H9 (cell line): Measurements from ENCODE around the gene GALNT2. TPM values are rescaled to one million over a fixed set of nuclear protein-coding genes. Genes with fewer than 3 reads are reported as not detected.

Experiments used
- DNase-seq: peaks from one replicate; pipeline ENCODE4 v3.0.0-alpha.2; 2017
- H2AFZ ChIP-seq: one replicate; pipeline ENCODE4 v1.6.1; 2013; ENCODE audit warnings: mild to moderate bottlenecking, low read length, control low read depth, moderate library complexity
- H2AK5ac ChIP-seq: 2 replicates; pipeline ENCODE4 v1.6.1; 2013; ENCODE audit warnings: low read length, control low read depth, mixed read lengths; ENCODE audit not compliant: insufficient read length
- H2BK120ac ChIP-seq: one replicate; pipeline ENCODE4 v1.6.1; 2013; ENCODE audit warnings: low read depth, mild to moderate bottlenecking, low read length, control low read depth, inconsistent platforms; ENCODE audit not compliant: poor library complexity, severe bottlenecking
- H2BK12ac ChIP-seq: 2 replicates; pipeline ENCODE4 v1.6.1; 2013; ENCODE audit warnings: low read length, control low read depth, mixed read lengths, low read depth; ENCODE audit not compliant: insufficient read length
- H2BK15ac ChIP-seq: 2 replicates; pipeline ENCODE4 v1.6.1; 2013; ENCODE audit warnings: low read depth, low read length, control low read depth
- H2BK20ac ChIP-seq: one replicate; pipeline ENCODE4 v1.6.1; 2013; ENCODE audit warnings: low read depth, mild to moderate bottlenecking, low read length, control low read depth, inconsistent platforms; ENCODE audit not compliant: poor library complexity, severe bottlenecking
- H2BK5ac ChIP-seq: 2 replicates; pipeline ENCODE4 v1.6.1; 2013; ENCODE audit warnings: low read length, control low read depth, mixed read lengths; ENCODE audit not compliant: insufficient read length
- H3K14ac ChIP-seq: 2 replicates; pipeline ENCODE4 v1.6.1; 2013; ENCODE audit warnings: low read length, control low read depth; ENCODE audit not compliant: insufficient read depth
- H3K18ac ChIP-seq: 2 replicates; pipeline ENCODE4 v1.6.1; 2013; ENCODE audit warnings: low read depth, mild to moderate bottlenecking, mixed read lengths, low read length, control low read depth; ENCODE audit not compliant: insufficient read length
- H3K23ac ChIP-seq: 2 replicates; pipeline ENCODE4 v1.6.1; 2013; ENCODE audit warnings: low read length, control low read depth, mixed read lengths, low read depth; ENCODE audit not compliant: insufficient read length
- H3K23me2 ChIP-seq: 2 replicates; pipeline ENCODE4 v1.6.1; 2013; ENCODE audit warnings: low read depth, mild to moderate bottlenecking, mixed read lengths, low read length, control low read depth; ENCODE audit not compliant: insufficient read length, poor library complexity, severe bottlenecking
- H3K27ac ChIP-seq: 2 replicates; pipeline ENCODE4 v1.5.1; 2013; ENCODE audit warnings: low read length, control low read depth, mixed read lengths, low read depth; ENCODE audit not compliant: insufficient read length
- H3K27me3 ChIP-seq: 2 replicates; pipeline ENCODE4 v1.6.1; 2013; ENCODE audit warnings: low read length, control low read depth, inconsistent platforms; ENCODE audit not compliant: insufficient read depth
- H3K4ac ChIP-seq: 2 replicates; pipeline ENCODE4 v1.6.1; 2013; ENCODE audit warnings: low read depth, mild to moderate bottlenecking, control low read depth, inconsistent platforms, low read length, moderate library complexity
- H3K4me1 ChIP-seq: 2 replicates; pipeline ENCODE4 v1.6.1; 2013; ENCODE audit warnings: low read length, control low read depth, inconsistent platforms; ENCODE audit not compliant: insufficient read depth
- H3K4me2 ChIP-seq: 2 replicates; pipeline ENCODE4 v1.6.1; 2013; ENCODE audit warnings: low read length, control low read depth, mixed read lengths; ENCODE audit not compliant: insufficient read length, insufficient read depth
- H3K56ac ChIP-seq: 2 replicates; pipeline ENCODE4 v1.6.1; 2013; ENCODE audit warnings: low read depth, mild to moderate bottlenecking, mixed read lengths, low read length, control low read depth; ENCODE audit not compliant: insufficient read length
- H3K79me1 ChIP-seq: 2 replicates; pipeline ENCODE4 v1.6.1; 2013; ENCODE audit warnings: low read depth, mild to moderate bottlenecking, moderate library complexity, low read length, control low read depth, inconsistent platforms; ENCODE audit not compliant: insufficient read depth, poor library complexity, severe bottlenecking
- H3K79me2 ChIP-seq: 2 replicates; pipeline ENCODE4 v1.6.1; 2013; ENCODE audit warnings: low read length, control low read depth, inconsistent platforms; ENCODE audit not compliant: insufficient read depth
- H3K9ac ChIP-seq: 2 replicates; pipeline ENCODE4 v1.6.1; 2013; ENCODE audit warnings: low read length, control low read depth, mixed read lengths; ENCODE audit not compliant: insufficient read length; ENCODE audit errors: extremely low read depth
- H3K9me3 ChIP-seq: one replicate; pipeline ENCODE4 v1.6.1; 2013; ENCODE audit warnings: low read depth, low read length, inconsistent platforms; ENCODE audit not compliant: control insufficient read depth
- H3T11ph ChIP-seq: one replicate; pipeline ENCODE4 v1.6.1; 2013; ENCODE audit warnings: mild to moderate bottlenecking, low read length, control low read depth, inconsistent platforms
- H4K20me1 ChIP-seq: one replicate; pipeline ENCODE4 v1.6.1; 2013; ENCODE audit not compliant: control insufficient read depth, insufficient read length, insufficient read depth
- H4K5ac ChIP-seq: 2 replicates; pipeline ENCODE4 v1.6.1; 2013; ENCODE audit warnings: low read depth, mild to moderate bottlenecking, mixed read lengths, low read length, control low read depth; ENCODE audit not compliant: insufficient read length
- H4K8ac ChIP-seq: replicated peaks from 2 replicates; pipeline ENCODE4 v1.6.1; 2013; ENCODE audit warnings: low read length, control low read depth, mixed read lengths, low read depth; ENCODE audit not compliant: insufficient read length
- H4K91ac ChIP-seq: 2 replicates; pipeline ENCODE4 v1.6.1; 2013; ENCODE audit warnings: low read depth, mild to moderate bottlenecking, moderate library complexity, mixed read lengths, low read length, control low read depth; ENCODE audit not compliant: insufficient read length
- H3K27ac Mint-ChIP-seq, 3 experiments: 2 replicates in 2 of 3; 3 replicates in 1 of 3; pipeline ENCODE4 v1.8.0; 2020 to 2021; ENCODE audit warnings: mixed read lengths in 3 of 3, mild to moderate bottlenecking in 1 of 3, moderate library complexity in 1 of 3
- H3K27me3 Mint-ChIP-seq: 2 replicates; pipeline ENCODE4 v1.8.0; 2021; ENCODE audit warnings: low read depth, mild to moderate bottlenecking, moderate library complexity, mixed read lengths
- H3K36me3 Mint-ChIP-seq, 3 experiments: 2 replicates in 2 of 3; 3 replicates in 1 of 3; pipeline ENCODE4 v1.8.0; 2020 to 2021; ENCODE audit warnings: low read depth in 3 of 3, mixed read lengths in 3 of 3; ENCODE audit not compliant: insufficient read depth in 1 of 3
- H3K4me1 Mint-ChIP-seq, 2 experiments: 2 replicates each; pipeline ENCODE4 v1.8.0; 2020; ENCODE audit warnings: mixed read lengths in 2 of 2
- H3K4me3 Mint-ChIP-seq, 2 experiments: 2 replicates in 1 of 2; 3 replicates in 1 of 2; pipeline ENCODE4 v1.8.0; 2020 to 2021; ENCODE audit warnings: mild to moderate bottlenecking in 2 of 2, mixed read lengths in 2 of 2, moderate library complexity in 1 of 2
- H3K9me3 Mint-ChIP-seq, 2 experiments: 2 replicates in 1 of 2; 3 replicates in 1 of 2; pipeline ENCODE4 v1.8.0; 2020; ENCODE audit warnings: mild to moderate bottlenecking in 2 of 2, mixed read lengths in 2 of 2, moderate library complexity in 1 of 2
- WGBS: extraction: QIAGEN DNeasy Blood & Tissue Kit; methylation state at CpG from one replicate; pipeline ENCODE4 v1.1.7; 2013; ENCODE audit warnings: missing lambda C conversion rate, low lambda C conversion rate, mixed read lengths; ENCODE audit not compliant: insufficient read length; ENCODE audit errors: extremely low coverage; 5-methylcytosine and 5-hydroxymethylcytosine counted together
- total RNA-seq: library from RNA; stranded (reverse); gene quantifications from 2 replicates; pipeline ENCODE4 v1.2.1, GENCODE V29; 2021
- TF ChIP-seq, protein P1 (sequence below): fragments of 200-600 bp; sonication (generic); conservative IDR thresholded peaks from 3 replicates; pipeline ENCODE4 v1.8.0; 2021; ENCODE audit warnings: antibody characterized with exemption, mild to moderate bottlenecking

The GALNT2 gene
- total RNA-seq, 1 experiment from 2014 or later = 57.6 TPM

- H3K4me3 Mint-ChIP-seq = no peak overlapping the region
- Histone ChIP-seq H2BK12ac (no peak overlapping the region), H3K27me3 (no peaks in the 10 kb centered on the region), H2AFZ (no peak overlapping the region), H3K4me2 (no peak overlapping the region), H3K9me3 (no peaks in the 10 kb centered on the region), H2BK20ac (no peak overlapping the region), H2BK15ac (no peak overlapping the region), H3K23me2 (no peaks in the 10 kb centered on the region), H3K9ac (no peak overlapping the region), H4K8ac (no peak overlapping the region), H3K23ac (no peak overlapping the region), H4K91ac (no peak overlapping the region), H2BK5ac (no peak overlapping the region), H3K4me1 (peaks cover 1% of the 10 kb centered on the region), H3K18ac (no peak overlapping the region), H3K79me2 (no peaks in the 10 kb centered on the region; the same call in 1 of the 2 replicates), H4K20me1 (no peaks in the 10 kb centered on the region), H2BK120ac (no peak overlapping the region), H3K4ac (no peak overlapping the region), H2AK5ac (no peak overlapping the region), H3K27ac (no peak overlapping the region), H3T11ph (no peak overlapping the region), H3K56ac (no peak overlapping the region), H4K5ac (no peak overlapping the region), H3K14ac (no peak overlapping the region), H3K79me1 (no peaks in the 10 kb centered on the region)
- H3K27ac Mint-ChIP-seq = no peak overlapping the region
- H3K4me1 Mint-ChIP-seq = peaks cover 32 to 38% of the 10 kb centered on the region in 2 experiments
- no peaks in the 10 kb centered on the region for H3K27me3 Mint-ChIP-seq
- WGBS = no CpG with 5 or more reads among the region's 3 CpGs
- 0 out of 7 replicates have a peak, but pooled peaks cover 0 to 2% (median 0%) of the 10 kb centered on the region in 3 experiments for H3K36me3 Mint-ChIP-seq
- DNase-seq = no peak
- H3K9me3 Mint-ChIP-seq = no peaks in the 10 kb centered on the region
- TF ChIP-seq, protein P1, sequence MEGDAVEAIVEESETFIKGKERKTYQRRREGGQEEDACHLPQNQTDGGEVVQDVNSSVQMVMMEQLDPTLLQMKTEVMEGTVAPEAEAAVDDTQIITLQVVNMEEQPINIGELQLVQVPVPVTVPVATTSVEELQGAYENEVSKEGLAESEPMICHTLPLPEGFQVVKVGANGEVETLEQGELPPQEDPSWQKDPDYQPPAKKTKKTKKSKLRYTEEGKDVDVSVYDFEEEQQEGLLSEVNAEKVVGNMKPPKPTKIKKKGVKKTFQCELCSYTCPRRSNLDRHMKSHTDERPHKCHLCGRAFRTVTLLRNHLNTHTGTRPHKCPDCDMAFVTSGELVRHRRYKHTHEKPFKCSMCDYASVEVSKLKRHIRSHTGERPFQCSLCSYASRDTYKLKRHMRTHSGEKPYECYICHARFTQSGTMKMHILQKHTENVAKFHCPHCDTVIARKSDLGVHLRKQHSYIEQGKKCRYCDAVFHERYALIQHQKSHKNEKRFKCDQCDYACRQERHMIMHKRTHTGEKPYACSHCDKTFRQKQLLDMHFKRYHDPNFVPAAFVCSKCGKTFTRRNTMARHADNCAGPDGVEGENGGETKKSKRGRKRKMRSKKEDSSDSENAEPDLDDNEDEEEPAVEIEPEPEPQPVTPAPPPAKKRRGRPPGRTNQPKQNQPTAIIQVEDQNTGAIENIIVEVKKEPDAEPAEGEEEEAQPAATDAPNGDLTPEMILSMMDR = no peak
Measured at GRCh38 chr1:230220907-230221306, 153.9 kb downstream of the GALNT2 start.
